ENCODE results near the gene MAGI1.

The MAGI1 gene

DNA sequence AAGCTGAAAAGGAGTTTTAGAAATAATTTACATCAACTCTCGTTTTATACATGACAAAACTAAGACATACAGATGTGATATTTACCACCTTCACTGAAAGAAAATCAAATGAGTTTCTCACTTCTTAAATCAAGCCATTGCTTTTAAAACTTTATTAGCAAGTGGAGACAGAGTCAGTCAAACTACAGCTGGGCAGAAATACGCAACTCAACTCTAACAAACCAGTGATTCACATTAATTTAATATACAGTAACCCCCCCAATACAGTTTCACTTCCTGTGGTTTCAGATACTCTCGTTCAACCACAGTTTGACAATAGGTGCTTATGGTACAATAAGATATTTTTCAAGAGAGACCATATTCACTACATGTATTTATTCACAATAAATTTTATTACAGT is 477.1 kb downstream of the MAGI1 start:
- TF ChIP-seq, protein P1, sequence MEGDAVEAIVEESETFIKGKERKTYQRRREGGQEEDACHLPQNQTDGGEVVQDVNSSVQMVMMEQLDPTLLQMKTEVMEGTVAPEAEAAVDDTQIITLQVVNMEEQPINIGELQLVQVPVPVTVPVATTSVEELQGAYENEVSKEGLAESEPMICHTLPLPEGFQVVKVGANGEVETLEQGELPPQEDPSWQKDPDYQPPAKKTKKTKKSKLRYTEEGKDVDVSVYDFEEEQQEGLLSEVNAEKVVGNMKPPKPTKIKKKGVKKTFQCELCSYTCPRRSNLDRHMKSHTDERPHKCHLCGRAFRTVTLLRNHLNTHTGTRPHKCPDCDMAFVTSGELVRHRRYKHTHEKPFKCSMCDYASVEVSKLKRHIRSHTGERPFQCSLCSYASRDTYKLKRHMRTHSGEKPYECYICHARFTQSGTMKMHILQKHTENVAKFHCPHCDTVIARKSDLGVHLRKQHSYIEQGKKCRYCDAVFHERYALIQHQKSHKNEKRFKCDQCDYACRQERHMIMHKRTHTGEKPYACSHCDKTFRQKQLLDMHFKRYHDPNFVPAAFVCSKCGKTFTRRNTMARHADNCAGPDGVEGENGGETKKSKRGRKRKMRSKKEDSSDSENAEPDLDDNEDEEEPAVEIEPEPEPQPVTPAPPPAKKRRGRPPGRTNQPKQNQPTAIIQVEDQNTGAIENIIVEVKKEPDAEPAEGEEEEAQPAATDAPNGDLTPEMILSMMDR (IDR thresholded peaks at IDR 0.05; ENCODE audit: insufficient read depth, low read depth, low read length, missing control alignments): no peak
- H3K4me3 ChIP-seq (ENCODE audit: low read length): no peak overlapping the region
- peak; percentile 27 for DNase-seq (ENCODE audit: low read depth)

DNA sequence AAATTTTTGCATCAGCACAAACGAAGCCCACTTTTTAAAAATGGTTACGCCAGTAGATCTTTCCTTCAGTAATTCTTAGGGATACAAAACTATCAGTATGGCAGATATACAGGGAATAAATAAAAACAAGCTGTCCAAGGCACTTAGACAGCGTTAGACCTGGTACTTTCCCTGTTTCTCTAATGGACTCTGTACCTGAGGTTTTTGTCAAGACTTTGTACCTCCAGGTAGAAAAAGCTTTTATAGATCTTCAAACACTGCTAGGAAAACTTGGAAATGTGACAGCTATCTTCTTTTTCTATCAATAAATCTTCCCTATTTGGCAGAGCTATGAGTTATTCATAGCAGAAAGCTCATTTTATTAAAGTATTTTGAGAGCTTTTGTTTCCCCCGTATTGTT is 477.8 kb downstream of the MAGI1 start:
- no peak overlapping the region for H3K4me3 ChIP-seq (ENCODE audit: low read length)
- TF ChIP-seq, protein P1 (IDR thresholded peaks at IDR 0.05; ENCODE audit: insufficient read depth, low read depth, low read length, missing control alignments): no peak
- DNase-seq (ENCODE audit: low read depth): no peak

DNA sequence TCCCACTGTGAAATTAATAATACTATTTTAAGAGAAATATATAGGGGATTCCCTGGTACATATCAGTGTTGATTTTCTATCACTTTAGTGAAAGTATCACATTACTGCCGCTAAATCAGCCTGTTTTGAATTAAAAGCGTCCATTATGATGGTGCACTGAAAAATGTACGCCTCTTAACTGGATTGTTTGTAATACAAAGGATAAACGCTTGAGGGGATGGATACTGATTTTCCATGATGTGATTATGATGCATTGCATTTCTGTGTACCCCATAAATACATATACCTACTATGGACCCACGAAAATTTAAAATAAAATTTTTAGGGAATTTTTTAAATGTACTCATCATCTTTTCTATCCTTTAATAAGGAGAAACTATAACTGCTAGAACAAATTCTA is 478.6 kb downstream of the MAGI1 start:
- TF ChIP-seq, protein P1 (IDR thresholded peaks at IDR 0.05; ENCODE audit: insufficient read depth, low read depth, low read length, missing control alignments): no peak
- no peak for DNase-seq (ENCODE audit: low read depth)
- H3K4me3 ChIP-seq (ENCODE audit: low read length): no peak overlapping the region

GRCh38 chr3:65559643-65560042 is 479.1 kb downstream of the MAGI1 start:
- TF ChIP-seq, protein P1 (IDR thresholded peaks at IDR 0.05; ENCODE audit: insufficient read depth, low read depth, low read length, missing control alignments): no peak
- H3K4me3 ChIP-seq (ENCODE audit: low read length): no peak overlapping the region
- no peak for DNase-seq (ENCODE audit: low read depth)

GRCh38 chr3:65558826-65559225 is 479.9 kb downstream of the MAGI1 start:
- TF ChIP-seq, protein P1 (IDR thresholded peaks at IDR 0.05; ENCODE audit: insufficient read depth, low read depth, low read length, missing control alignments): no peak
- no peak for DNase-seq (ENCODE audit: low read depth)
- H3K4me3 ChIP-seq (ENCODE audit: low read length): no peak overlapping the region

GRCh38 chr3:65557899-65558564 is 480.7 kb downstream of the MAGI1 start:
- DNase-seq (ENCODE audit: low read depth): no peak
- TF ChIP-seq, protein P1 (IDR thresholded peaks at IDR 0.05; ENCODE audit: insufficient read depth, low read depth, low read length, missing control alignments): no peak
- no peak overlapping the region for H3K4me3 ChIP-seq (ENCODE audit: low read length)

DNA sequence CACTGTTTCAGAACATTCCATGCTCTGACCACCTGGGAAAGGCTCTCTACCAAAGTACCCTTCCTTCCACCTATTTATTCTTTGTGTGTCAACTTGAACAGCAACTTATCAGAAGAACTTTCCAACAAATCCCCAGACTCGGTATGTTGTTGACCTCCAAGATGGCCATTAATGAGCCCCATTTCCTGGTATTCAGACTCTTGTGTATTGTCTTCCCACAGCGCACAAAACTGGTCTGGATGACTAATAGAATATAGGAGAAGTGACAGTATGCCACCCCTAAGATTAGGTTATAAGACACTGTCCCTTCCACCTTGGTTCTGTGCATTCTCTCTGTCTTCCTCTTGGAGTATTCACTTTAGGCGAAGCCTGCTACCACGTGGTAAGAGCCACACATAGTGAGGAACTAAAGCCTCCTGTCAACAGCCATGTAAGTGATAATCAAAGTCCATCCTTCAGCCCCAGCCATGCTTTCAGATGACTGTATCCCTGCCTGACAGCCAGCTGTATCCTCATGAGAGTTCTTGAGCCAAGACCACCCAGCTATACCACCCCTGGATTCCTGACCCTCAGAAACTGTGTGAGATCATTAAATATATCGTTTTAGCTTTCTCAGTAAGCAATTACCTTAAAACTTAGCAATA is 481.7 kb downstream of the MAGI1 start:
- TF ChIP-seq, protein P1 (IDR thresholded peaks at IDR 0.05; ENCODE audit: insufficient read depth, low read depth, low read length, missing control alignments): no peak
- DNase-seq (ENCODE audit: low read depth): no peak
- H3K4me3 ChIP-seq (ENCODE audit: low read length): no peak overlapping the region

Data from epithelial cell of esophagus (primary cell).